Measurements from ENCODE around the gene AQP12B.

DNA sequence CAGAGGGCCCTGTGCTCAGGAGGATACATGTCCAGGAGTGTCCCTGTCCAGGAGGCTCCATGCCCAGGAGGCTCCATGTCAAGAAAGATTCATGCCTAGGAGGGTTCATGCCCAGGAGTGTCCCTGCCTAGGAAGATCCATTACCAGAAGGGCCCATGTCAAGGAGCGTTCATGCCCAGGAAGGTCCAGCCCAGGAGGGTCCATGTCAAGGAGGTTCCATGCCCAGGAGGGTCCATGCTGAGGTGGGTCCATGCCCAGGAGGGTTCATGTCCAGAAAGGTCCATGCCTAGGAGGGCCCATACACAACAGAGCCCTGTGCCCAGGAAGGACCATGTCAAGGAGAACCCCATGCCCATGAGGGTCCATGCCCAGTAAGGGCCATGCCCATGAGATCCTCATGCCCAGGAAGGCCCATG, 50.4 kb downstream of the AQP12B start:
- TF ChIP-seq, protein P1, sequence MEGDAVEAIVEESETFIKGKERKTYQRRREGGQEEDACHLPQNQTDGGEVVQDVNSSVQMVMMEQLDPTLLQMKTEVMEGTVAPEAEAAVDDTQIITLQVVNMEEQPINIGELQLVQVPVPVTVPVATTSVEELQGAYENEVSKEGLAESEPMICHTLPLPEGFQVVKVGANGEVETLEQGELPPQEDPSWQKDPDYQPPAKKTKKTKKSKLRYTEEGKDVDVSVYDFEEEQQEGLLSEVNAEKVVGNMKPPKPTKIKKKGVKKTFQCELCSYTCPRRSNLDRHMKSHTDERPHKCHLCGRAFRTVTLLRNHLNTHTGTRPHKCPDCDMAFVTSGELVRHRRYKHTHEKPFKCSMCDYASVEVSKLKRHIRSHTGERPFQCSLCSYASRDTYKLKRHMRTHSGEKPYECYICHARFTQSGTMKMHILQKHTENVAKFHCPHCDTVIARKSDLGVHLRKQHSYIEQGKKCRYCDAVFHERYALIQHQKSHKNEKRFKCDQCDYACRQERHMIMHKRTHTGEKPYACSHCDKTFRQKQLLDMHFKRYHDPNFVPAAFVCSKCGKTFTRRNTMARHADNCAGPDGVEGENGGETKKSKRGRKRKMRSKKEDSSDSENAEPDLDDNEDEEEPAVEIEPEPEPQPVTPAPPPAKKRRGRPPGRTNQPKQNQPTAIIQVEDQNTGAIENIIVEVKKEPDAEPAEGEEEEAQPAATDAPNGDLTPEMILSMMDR (conservative IDR thresholded peaks at IDR 0.05): no peak
- no peak for TF ChIP-seq ZFX (IDR thresholded peaks at IDR 0.05)
